Activated T-helper 2 cell treated with anti-CD3 and anti-CD28 coated beads, Interferon-gamma antibody, Interleukin-2, Interleukin-4, amounts not matched to agents 10 μg/mL and 5 μg/mL and 100 μg/mL, durations not matched to agents 14 hours and 24 hours and 36 hours (primary cell): ENCODE measurements around the gene RRAD. TPM values are rescaled to one million over a fixed set of nuclear protein-coding genes. Genes with fewer than 3 reads are reported as not detected.

ENCODE experiments used
- DNase-seq: peaks from one replicate; pipeline ENCODE4 v3.0.0; 2021; ENCODE audit warnings: low spot score
- H3K27ac Mint-ChIP-seq: one replicate; pipeline ENCODE4 v1.8.0; 2021; ENCODE audit warnings: mixed read lengths
- H3K27me3 Mint-ChIP-seq: one replicate; pipeline ENCODE4 v1.8.0; 2021; ENCODE audit warnings: low read depth, mixed read lengths
- H3K36me3 Mint-ChIP-seq: one replicate; pipeline ENCODE4 v1.8.0; 2021; ENCODE audit warnings: low read depth, mixed read lengths
- H3K4me1 Mint-ChIP-seq: one replicate; pipeline ENCODE4 v1.8.0; 2021; ENCODE audit warnings: low read depth, mixed read lengths
- H3K4me3 Mint-ChIP-seq: one replicate; pipeline ENCODE4 v1.8.0; 2021; ENCODE audit warnings: low read depth, mild to moderate bottlenecking, moderate library complexity, mixed read lengths
- H3K9me3 Mint-ChIP-seq: one replicate; pipeline ENCODE4 v1.8.0; 2021; ENCODE audit warnings: mixed read lengths
- intact Hi-C: fragments of 100-400 bp; cut with micrococcal nuclease; formaldehyde crosslinking; loops from one replicate; pipeline ENCODE4 v1.15.1; 2023
- total RNA-seq: library from RNA; stranded (reverse); gene quantifications from 2 replicates; pipeline ENCODE4 v1.2.3, GENCODE V29; 2022

Gene RRAD
- total RNA-seq, 1 donor from 2014 or later, result 1.8 TPM

DNA sequence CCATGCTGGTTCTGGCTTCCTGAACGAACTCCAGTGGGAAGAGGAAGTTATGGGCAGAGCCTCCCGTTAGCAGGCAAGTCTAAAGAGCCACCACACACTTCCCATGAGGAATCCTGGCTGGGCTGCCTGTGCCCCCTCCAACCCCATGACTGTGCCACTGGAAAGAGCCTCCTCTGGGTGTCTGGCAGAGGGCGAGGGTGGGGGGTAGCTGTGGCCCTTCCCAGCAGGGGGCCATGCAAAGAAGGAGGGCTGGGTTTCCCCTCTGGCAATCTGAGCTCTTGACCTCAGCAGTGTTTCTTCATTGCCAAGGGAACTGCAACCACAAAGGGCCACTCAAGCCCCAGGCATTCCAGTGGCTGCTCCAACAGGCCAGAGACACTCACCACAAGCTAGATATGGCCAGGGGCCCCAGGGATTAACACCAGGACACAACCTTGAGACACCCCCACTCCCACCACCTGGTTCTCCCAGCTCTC is 1.7 kb upstream of the RRAD start:
- no peaks in the 10 kb centered on the region for H3K9me3 Mint-ChIP-seq
- H3K4me1 Mint-ChIP-seq, result peaks cover 25% of the 10 kb centered on the region
- DNase-seq, result no peak
- no peak overlapping the region for H3K27ac Mint-ChIP-seq
- H3K4me3 Mint-ChIP-seq, result no peak overlapping the region
- H3K36me3 Mint-ChIP-seq, result peaks cover 7% of the 10 kb centered on the region
- intact Hi-C loops, result loop anchor here (5.0 kb wide), 2 partner anchors 45 to 95 kb away; partner anchors contain the start of genes NAE1 and PDP2
- H3K27me3 Mint-ChIP-seq, result peaks cover 27% of the 10 kb centered on the region

DNA sequence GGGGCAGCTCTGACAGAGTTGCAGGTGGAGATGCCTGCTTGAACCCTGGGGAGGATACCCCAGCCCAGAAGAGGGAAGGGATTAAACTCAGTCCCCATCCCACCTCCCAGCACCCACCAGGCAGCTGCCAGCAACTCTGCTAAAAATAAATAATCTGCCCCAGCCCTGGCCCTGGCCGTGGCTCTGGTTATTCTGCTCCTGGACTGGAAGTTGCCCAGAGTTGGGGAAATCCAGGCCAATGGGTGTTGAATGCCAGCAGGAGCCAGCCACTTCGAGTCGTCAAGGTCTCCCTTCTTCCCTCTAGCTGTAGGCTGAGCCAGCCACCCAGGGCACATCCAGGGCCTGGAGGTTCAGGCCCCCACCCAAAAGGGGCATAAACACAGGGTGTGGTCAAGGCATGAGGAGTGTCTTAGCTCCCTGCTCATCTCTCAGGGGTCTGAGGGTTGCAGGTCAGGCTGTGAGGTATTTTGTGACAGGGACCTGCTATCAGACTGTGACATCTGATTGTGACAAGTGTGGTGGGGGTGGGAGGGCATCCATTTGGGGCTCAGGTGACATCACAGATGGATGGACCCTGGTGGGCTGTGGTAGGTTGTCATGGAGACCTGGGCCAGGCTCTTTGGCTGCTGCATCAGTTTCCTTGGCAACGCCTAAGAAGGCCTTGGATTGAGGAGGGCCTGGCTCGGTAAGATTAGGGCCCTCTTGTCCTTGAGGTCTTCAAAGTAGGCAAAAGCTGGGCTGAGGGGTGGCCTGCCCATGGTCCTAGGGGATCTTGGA is 1.0 kb upstream of the RRAD start:
- peaks cover 28% of the 10 kb centered on the region for H3K27me3 Mint-ChIP-seq
- peaks cover under 1% of the 10 kb centered on the region for H3K36me3 Mint-ChIP-seq
- H3K4me1 Mint-ChIP-seq, result peaks cover 20% of the 10 kb centered on the region
- intact Hi-C loops, result loop anchor here (5.0 kb wide), 2 partner anchors 44 to 94 kb away; partner anchors contain the start of genes NAE1 and PDP2
- H3K9me3 Mint-ChIP-seq, result no peaks in the 10 kb centered on the region
- no peak overlapping the region for H3K27ac Mint-ChIP-seq
- no peak for DNase-seq
- H3K4me3 Mint-ChIP-seq, result peak overlapping the region; percentile 13

DNA sequence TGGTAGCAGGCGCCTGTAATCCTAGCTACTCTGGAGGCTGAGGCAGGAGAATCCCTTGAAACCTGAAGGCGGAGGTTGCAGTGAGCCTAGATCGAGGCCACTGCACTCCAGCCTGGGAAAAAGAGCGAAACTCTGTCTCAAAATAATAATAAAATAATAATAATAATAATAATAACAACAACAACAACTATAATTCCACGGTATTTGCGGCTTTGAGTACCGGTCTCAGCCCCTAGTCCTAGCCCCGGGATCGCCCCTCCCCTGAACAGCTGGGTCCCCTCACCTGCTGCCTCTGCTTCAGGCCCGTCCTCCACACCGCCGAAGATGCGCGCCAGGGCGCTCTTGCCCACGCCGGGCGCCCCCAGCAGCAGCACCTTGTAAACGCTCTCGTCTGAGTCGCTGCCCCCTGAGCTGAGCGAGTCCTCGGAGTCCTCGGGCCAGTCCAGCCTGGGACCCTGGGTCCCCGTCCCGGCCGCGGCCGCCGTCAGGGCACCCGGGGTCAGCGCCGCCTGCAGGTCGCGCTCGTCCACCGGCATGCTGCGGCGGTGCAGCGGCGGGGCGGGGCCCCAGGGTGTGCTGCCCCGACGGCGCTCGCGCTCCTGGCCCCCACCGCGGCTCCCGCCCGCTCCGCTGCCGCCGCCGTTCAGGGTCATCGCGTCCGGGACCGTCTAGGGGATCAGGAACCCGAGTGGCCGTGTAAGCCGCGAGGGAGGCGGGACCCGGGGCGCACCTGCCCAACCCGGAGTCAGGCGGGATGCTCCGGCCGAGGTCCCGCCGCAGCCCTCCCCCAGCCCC is 611 bp downstream of the RRAD start:
- Mint-ChIP-seq H3K4me1 (peaks cover 20% of the 10 kb centered on the region), H3K4me3 (peak overlapping the region; percentile 13), H3K36me3 (no peaks in the 10 kb centered on the region), H3K27me3 (peaks cover 36% of the 10 kb centered on the region), H3K9me3 (no peaks in the 10 kb centered on the region), H3K27ac (no peak overlapping the region)
- intact Hi-C loops, result loop anchor here (5.0 kb wide), 2 partner anchors 42 to 92 kb away; partner anchors contain the start of genes NAE1 and PDP2
- peak; percentile 29 for DNase-seq

DNA sequence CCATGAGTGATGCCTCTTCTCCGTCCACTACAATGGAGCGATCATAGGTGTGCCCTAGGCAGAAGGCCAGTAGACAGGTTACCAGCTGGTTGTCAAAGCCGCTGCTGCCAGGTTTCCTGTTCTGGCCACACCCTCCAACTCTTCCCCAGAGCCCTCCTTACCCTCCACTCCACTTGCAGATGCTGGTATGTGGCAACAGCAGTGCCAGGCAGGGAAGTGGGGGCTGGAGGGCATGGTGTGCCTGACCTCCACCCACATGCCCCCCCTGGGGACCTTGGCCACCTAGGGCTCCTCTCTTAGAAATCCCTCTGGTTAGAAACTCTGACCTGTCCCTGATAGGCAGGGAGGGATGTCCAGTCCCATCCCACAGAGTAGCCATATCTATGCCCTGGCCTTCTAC is 1.5 kb downstream of the RRAD start:
- Mint-ChIP-seq H3K4me3 (peak overlapping the region; percentile 5), H3K4me1 (peaks cover 20% of the 10 kb centered on the region), H3K27ac (no peak overlapping the region), H3K36me3 (no peaks in the 10 kb centered on the region), H3K27me3 (peaks cover 40% of the 10 kb centered on the region), H3K9me3 (no peaks in the 10 kb centered on the region)
- DNase-seq, result no peak
- intact Hi-C loops, result no loop called here

DNA sequence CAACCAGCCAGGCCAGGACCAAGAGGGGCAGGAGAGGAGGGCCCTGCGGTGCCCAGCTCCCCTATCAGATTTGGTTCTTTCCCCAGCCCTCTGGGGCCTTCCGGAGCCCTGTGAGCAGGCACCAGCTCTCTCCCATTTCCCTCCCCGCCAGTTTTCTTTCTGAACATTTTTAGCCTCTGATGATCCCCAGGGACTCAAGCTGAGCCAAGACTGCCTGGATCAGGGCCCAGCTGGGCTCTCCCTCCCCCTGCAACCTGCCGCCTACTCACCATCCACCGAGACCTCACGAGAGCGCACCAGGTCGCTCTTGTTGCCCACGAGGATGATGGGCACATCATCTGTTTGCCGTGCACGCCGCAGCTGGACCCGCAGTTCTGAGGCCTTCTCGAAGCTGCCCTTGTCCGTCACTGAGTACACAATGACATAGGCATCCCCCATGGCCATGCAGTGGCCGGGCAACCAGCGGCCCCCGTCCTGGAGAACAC is 2.0 kb downstream of the RRAD start:
- intact Hi-C loops, result no loop called here
- H3K27ac Mint-ChIP-seq, result no peak overlapping the region
- H3K4me1 Mint-ChIP-seq, result peaks cover 16% of the 10 kb centered on the region
- H3K27me3 Mint-ChIP-seq, result peaks cover 40% of the 10 kb centered on the region
- no peaks in the 10 kb centered on the region for H3K36me3 Mint-ChIP-seq
- no peaks in the 10 kb centered on the region for H3K9me3 Mint-ChIP-seq
- H3K4me3 Mint-ChIP-seq, result no peak overlapping the region
- no peak for DNase-seq

DNA sequence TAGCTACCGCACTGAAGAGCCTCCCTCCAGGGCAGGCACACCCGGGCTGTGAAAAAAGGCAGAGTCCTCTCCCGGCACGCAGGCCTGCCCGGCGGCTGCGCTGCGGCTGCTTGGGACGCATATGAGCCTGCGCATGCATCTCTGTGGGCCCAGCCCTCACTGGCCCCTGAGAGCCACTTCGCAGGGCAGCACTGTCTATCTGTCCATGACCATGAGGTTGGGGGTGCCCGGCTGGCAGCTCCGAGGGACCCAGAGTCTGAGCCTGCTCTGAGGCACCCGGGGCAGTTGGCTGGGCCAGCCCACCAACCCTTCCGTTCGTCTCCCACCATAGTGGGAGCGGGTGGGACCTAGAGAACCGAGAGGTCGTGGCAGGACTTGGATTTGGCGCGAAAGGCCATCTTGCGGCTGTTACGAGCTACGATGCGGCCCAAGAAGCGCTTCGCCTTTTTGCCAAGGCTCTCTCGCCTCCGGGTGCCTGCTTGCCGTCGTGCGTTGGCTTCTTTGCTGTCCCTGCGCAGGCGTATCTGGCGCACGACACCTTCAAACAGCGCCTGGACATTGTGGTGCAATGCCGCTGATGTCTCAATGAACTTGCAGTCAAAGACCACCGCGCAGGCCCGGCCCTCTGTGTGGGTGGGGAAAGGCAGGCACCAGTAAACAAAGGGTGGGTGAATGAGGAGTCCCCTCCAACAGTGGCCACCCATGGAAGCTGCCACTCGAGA is 3.4 kb downstream of the RRAD start:
- DNase-seq, result no peak
- H3K4me3 Mint-ChIP-seq, result no peak overlapping the region
- H3K27ac Mint-ChIP-seq, result no peak overlapping the region
- intact Hi-C loops, result no loop called here
- no peaks in the 10 kb centered on the region for H3K9me3 Mint-ChIP-seq
- H3K4me1 Mint-ChIP-seq, result peaks cover 10% of the 10 kb centered on the region
- no peaks in the 10 kb centered on the region for H3K36me3 Mint-ChIP-seq
- H3K27me3 Mint-ChIP-seq, result peaks cover 40% of the 10 kb centered on the region

DNA sequence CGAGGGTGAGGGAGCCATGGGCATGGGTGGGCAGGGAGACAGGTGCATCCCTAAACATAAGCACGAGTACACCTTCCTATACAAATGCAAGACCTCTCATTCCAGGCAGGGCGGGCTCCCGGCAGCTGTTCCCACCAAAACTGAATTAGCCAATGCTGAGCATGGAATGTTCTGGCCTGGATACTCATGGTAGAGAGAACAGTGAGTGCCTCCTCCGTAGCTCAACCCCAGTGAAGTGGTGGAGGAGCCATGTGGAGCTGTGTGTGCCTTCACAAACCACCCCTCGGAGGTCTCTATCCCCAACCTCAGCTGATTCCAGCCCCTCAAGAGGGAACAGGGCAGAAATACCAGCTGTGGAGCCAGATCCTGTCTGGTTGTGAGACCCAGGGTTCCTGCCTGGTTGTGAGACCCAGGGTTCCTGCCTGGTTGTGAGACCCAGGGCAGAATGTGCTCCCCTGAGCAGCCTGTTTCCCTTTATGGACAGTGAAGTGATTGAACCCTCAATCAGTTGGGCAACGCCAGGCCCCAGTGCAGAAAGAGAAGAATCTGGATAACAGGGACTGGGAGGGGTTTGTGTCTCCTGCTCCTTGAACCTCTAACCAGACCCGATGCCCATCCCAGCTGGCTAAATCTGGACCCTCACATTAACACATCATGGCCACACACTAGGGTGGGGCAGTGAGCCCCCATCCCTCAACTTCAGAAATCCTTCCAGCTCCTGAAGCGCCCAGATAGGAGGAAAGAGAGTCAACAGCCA is 4.2 kb downstream of the RRAD start:
- H3K9me3 Mint-ChIP-seq, result no peaks in the 10 kb centered on the region
- no peaks in the 10 kb centered on the region for H3K36me3 Mint-ChIP-seq
- peaks cover 36% of the 10 kb centered on the region for H3K27me3 Mint-ChIP-seq
- H3K4me1 Mint-ChIP-seq, result peaks cover 10% of the 10 kb centered on the region
- H3K4me3 Mint-ChIP-seq, result no peak overlapping the region
- intact Hi-C loops, result no loop called here
- no peak overlapping the region for H3K27ac Mint-ChIP-seq
- DNase-seq, result no peak

DNA sequence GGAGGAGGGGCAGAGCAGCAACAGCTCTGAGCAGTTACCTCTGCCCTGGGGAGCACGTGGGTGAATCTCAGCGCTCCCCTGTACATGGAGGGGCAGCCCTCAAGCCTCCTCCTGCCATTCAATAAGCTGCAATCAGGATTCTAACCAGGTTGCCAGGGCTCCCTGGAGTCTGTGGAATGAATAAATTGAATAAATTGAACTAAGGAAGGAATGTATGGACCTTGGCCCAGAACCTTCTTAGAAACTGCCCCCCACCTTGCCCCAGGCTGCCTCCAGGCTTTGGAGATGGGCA is 5.1 kb downstream of the RRAD start:
- no peaks in the 10 kb centered on the region for H3K9me3 Mint-ChIP-seq
- H3K36me3 Mint-ChIP-seq, result no peaks in the 10 kb centered on the region
- peaks cover 5% of the 10 kb centered on the region for H3K4me1 Mint-ChIP-seq
- H3K27me3 Mint-ChIP-seq, result peaks cover 28% of the 10 kb centered on the region
- intact Hi-C loops, result no loop called here
- no peak for DNase-seq
- no peak overlapping the region for H3K27ac Mint-ChIP-seq
- H3K4me3 Mint-ChIP-seq, result no peak overlapping the region

DNA sequence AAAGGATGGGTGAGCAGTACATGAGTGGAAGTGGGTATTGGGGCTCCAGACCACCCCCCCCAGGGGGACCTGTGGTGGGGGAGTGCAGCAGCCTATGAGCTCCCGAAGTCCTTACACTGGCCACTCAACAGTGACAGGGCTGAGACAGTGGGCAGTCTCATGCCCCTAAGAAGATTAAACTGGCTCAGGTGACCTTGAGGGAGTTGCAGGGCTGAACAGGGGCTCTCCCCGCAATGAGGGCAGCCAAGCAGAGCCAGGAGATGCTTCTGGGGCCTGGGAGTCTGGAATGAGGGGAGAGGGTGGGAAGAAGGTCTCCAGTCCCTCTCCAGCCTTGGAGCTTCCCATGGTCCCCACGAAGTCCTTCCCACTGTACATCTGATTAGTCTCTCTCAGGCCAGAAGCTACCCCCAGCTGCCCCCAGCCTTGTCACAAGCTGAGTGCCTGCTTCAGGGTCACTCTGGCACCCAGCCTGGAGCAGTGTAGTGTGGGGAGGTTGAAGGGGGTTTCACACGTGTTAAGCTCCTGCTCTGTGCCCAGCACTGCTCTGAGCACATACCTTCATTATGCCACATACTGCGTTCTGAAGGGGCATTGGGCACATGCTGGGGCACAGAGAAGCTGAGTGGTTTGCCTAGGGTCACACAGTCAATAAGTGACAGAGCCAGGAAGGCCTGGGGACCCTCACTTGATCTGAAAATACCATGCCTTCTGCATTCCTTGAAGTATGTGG is 5.6 kb downstream of the RRAD start:
- Mint-ChIP-seq H3K9me3 (no peaks in the 10 kb centered on the region), H3K4me3 (no peak overlapping the region), H3K36me3 (no peaks in the 10 kb centered on the region), H3K27me3 (peaks cover 27% of the 10 kb centered on the region), H3K27ac (no peak overlapping the region), H3K4me1 (peaks cover 5% of the 10 kb centered on the region)
- no peak for DNase-seq
- intact Hi-C loops, result no loop called here

DNA sequence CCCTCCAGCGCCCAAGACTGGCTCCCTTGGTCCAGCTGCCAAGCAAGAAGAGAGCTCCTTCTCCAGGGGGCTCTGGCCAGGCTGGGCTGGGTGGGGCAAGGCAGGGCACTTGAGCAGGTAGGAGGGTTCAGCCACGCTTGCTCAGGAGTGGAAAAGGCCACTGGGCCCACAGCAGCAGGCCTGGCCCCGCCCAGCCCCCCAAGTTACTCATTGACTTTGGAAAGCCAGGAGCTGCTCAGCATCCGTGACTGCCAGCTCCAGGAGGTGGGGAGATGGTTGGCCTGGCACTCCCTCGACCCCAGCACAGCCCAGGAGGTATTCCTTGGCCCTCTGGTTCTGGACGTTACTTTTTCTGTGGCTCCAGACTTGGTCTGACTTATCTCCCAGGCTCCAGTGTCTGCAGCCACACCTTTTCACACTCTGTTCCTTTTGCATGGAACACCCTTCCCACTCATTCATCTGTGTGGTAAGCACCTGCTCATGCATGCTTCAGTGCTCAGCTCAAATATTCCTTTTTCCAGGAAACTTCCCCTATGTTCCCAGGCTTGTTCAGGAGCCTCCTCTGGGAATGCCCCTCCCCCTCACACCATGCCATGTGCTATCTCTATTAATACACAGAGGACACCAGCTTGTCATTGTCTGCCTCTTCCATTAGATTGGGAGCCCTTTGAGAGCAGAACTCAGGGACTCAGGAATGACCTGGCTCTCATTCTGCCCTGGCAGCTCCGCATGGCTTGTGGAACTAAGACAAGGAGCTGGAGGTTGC is 6.3 kb downstream of the RRAD start, which contains the start of gene CDH16:
CDH16 (minus strand) TSS at position 83 of the 766 bp plus-strand sequence. CDS start 820 bp downstream, outside the sequence.
- DNase-seq, result no peak
- peaks cover 26% of the 10 kb centered on the region for H3K27me3 Mint-ChIP-seq
- no peak within 1 kb of the TSS for H3K27ac Mint-ChIP-seq
- H3K36me3 Mint-ChIP-seq, result no peaks in the 10 kb centered on the region
- no peaks in the 10 kb centered on the region for H3K9me3 Mint-ChIP-seq
- peaks cover 4% of the 10 kb centered on the region for H3K4me1 Mint-ChIP-seq
- H3K4me3 Mint-ChIP-seq, result no peak within 1 kb of the TSS
- intact Hi-C loops, result no loop called here

DNA sequence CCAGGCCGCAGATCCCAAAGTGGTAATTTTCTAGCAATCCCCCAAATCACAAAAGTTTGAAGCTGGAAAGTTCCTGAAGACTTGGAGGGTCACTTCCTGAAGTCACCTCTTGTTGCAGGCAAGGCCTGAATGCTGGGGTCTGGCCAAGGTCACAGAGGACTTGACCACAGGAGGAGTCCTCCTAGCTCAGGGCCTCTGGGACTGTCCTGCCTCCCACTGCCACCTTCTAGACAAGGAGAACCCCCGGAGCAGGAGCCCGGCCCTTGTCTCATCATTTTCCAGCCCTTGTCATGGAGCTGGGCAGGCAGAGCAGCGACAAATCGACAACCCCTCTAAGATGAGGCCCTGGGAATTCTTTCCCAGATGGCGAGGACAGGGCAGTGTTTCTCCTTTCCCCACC is 7.0 kb downstream of the RRAD start:
- Mint-ChIP-seq H3K4me3 (no peak overlapping the region), H3K27me3 (peaks cover 20% of the 10 kb centered on the region), H3K4me1 (no peaks in the 10 kb centered on the region), H3K36me3 (no peaks in the 10 kb centered on the region), H3K27ac (no peak overlapping the region), H3K9me3 (no peaks in the 10 kb centered on the region)
- intact Hi-C loops, result no loop called here
- no peak for DNase-seq
